ENCODE measurements around the gene DAZAP1.
"Not testable (repeated sequence)": the region's sequence is repeated elsewhere in the genome, so short reads cannot be mapped to it uniquely, and the experiment has no call there.

Gene DAZAP1

GRCh38 chr19:1411255-1412191, 4.1 kb downstream of the DAZAP1 start:
- no peak for DNase-seq

GRCh38 chr19:1412323-1412923, 5.0 kb downstream of the DAZAP1 start:
- DNase-seq, result no peak

- no peak for DNase-seq
These were observed 5.8 kb downstream of the DAZAP1 start for GRCh38 chr19:1412995-1413800.

GRCh38 chr19:1416014-1416841, 8.8 kb downstream of the DAZAP1 start:
- DNase-seq, result no peak

GRCh38 chr19:1417145-1417544, 9.8 kb downstream of the DAZAP1 start:
- DNase-seq, result no peak

GRCh38 chr19:1417681-1418495, 10.5 kb downstream of the DAZAP1 start:
- no peak for DNase-seq

GRCh38 chr19:1418496-1418775, 11.1 kb downstream of the DAZAP1 start:
- DNase-seq, result no peak

- no peak for DNase-seq
These were observed 11.8 kb downstream of the DAZAP1 start for GRCh38 chr19:1418951-1419738.

GRCh38 chr19:1420085-1420484, 12.7 kb downstream of the DAZAP1 start:
- DNase-seq, result not testable (repeated sequence)

- no peak for DNase-seq
These were observed 13.2 kb downstream of the DAZAP1 start for GRCh38 chr19:1420590-1420989.

GRCh38 chr19:1421218-1421957, 14.0 kb downstream of the DAZAP1 start:
- no peak for DNase-seq

- no peak for DNase-seq
These were observed 14.5 kb downstream of the DAZAP1 start for GRCh38 chr19:1421958-1422305.

- no peak for DNase-seq
These were observed 15.0 kb downstream of the DAZAP1 start for GRCh38 chr19:1422360-1422759.

- no peak for DNase-seq
These were observed 15.6 kb downstream of the DAZAP1 start for GRCh38 chr19:1422943-1423342.

GRCh38 chr19:1423436-1424191, 16.2 kb downstream of the DAZAP1 start:
- no peak for DNase-seq

GRCh38 chr19:1424192-1424955, 17.0 kb downstream of the DAZAP1 start:
- DNase-seq, result no peak

- no peak for DNase-seq
These were observed 17.9 kb downstream of the DAZAP1 start for GRCh38 chr19:1425102-1425837.

GRCh38 chr19:1425902-1426301, 18.5 kb downstream of the DAZAP1 start:
- DNase-seq, result no peak
